Measurements from ENCODE around the gene CREBBP.

DNA sequence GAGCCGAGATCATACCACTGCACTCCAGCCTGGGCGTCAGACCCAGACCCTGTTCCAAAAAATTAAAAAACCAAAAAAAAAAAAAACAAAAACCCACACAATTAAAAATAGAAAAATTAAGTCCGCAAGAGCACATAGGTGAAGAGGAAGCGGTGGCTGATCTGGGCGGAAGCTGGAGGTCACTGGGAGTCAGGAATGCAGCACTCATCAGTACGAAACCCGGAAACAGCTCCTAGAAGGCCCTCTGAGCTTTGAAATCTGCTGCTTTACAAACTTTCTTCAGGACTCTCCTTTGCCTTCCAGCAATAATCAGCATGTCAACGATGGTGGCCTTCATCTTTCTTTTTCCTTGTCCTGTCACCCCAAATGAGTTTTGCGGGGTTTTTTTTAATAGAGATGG, 192.7 kb downstream of the CREBBP start:
- no peak for TF ChIP-seq POLR2A (IDR thresholded peaks at IDR 0.05; ENCODE audit: low read depth, low read length)
- no peak for TF ChIP-seq POLR2AphosphoS5 (IDR thresholded peaks at IDR 0.05; ENCODE audit: insufficient read depth, low read depth, low read length)
- TF ChIP-seq CTCF (IDR thresholded peaks at IDR 0.05; ENCODE audit: extremely low read depth in 1 of 2, insufficient read depth in 1 of 2, low read depth in 1 of 2, low read length in 2 of 2), result no peak
- no peak for TF ChIP-seq JUN (IDR thresholded peaks at IDR 0.05; ENCODE audit: borderline replicate concordance, insufficient read depth, insufficient read length, low read depth)
- TF ChIP-seq, protein P1, sequence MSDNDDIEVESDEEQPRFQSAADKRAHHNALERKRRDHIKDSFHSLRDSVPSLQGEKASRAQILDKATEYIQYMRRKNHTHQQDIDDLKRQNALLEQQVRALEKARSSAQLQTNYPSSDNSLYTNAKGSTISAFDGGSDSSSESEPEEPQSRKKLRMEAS (IDR thresholded peaks at IDR 0.05; ENCODE audit: insufficient read depth, insufficient read length), result no peak
- TF ChIP-seq FOS (IDR thresholded peaks at IDR 0.05; ENCODE audit: borderline replicate concordance, insufficient read depth, low read length), result no peak
- no peak for TF ChIP-seq MYC (IDR thresholded peaks at IDR 0.05; ENCODE audit: low read depth, low read length)

All from endothelial cell of umbilical vein (primary cell).